ENCODE results near the gene OVCH2.

Gene OVCH2

GRCh38 chr11:7691759-7692350 is 14.4 kb downstream of the OVCH2 start:
- H3K79me2 ChIP-seq (ENCODE audit: control insufficient read depth, low read length) = no peaks in the 10 kb centered on the region
- H3K4me2 ChIP-seq (ENCODE audit: low read length) = peak overlapping the region; percentile 32
- peaks cover 12% of the 10 kb centered on the region for H3K27me3 ChIP-seq (ENCODE audit: control insufficient read depth, low read length)
- H3K4me1 ChIP-seq (ENCODE audit: control insufficient read depth, low read length) = peaks cover 17% of the 10 kb centered on the region
- H3K36me3 ChIP-seq (ENCODE audit: control insufficient read depth, low read length) = no peaks in the 10 kb centered on the region
- H3K27ac ChIP-seq (ENCODE audit: low read depth, low read length) = no peak overlapping the region
- no peak for TF ChIP-seq CTCF (IDR thresholded peaks at IDR 0.05; ENCODE audit: low read depth, low read length, poor library complexity, severe bottlenecking)
- no peak for TF ChIP-seq EZH2phosphoT487 (IDR thresholded peaks at IDR 0.05; ENCODE audit: borderline replicate concordance, low read length)
- no peaks in the 10 kb centered on the region for H3K9me3 ChIP-seq (ENCODE audit: control insufficient read depth, insufficient read depth, low read length)
- H3F3A ChIP-seq (ENCODE audit: control insufficient read depth, insufficient read depth) = no peaks in the 10 kb centered on the region
- H3K4me3 ChIP-seq (ENCODE audit: low read length) = 0 out of 2 replicates have a peak overlapping the region, but pooled peaks have one; percentile 25
- no peaks in the 10 kb centered on the region for H4K20me1 ChIP-seq (ENCODE audit: control insufficient read depth, insufficient read depth, low read depth, low read length)
- H3K9me2 ChIP-seq (replicated peaks; ENCODE audit: control insufficient read depth, low read length) = no peaks in the 10 kb centered on the region

GRCh38 chr11:7690648-7691047 is 15.6 kb downstream of the OVCH2 start:
- H3K27ac ChIP-seq (ENCODE audit: low read depth, low read length) = no peak overlapping the region
- no peaks in the 10 kb centered on the region for H3K9me2 ChIP-seq (replicated peaks; ENCODE audit: control insufficient read depth, low read length)
- H3K27me3 ChIP-seq (ENCODE audit: control insufficient read depth, low read length) = peaks cover 16% of the 10 kb centered on the region
- no peak overlapping the region for H3K4me2 ChIP-seq (ENCODE audit: low read length)
- no peaks in the 10 kb centered on the region for H3F3A ChIP-seq (ENCODE audit: control insufficient read depth, insufficient read depth)
- no peaks in the 10 kb centered on the region for H3K79me2 ChIP-seq (ENCODE audit: control insufficient read depth, low read length)
- TF ChIP-seq CTCF (IDR thresholded peaks at IDR 0.05; ENCODE audit: low read depth, low read length, poor library complexity, severe bottlenecking) (no peak), EZH2phosphoT487 (IDR thresholded peaks at IDR 0.05; ENCODE audit: borderline replicate concordance, low read length) (no peak)
- no peaks in the 10 kb centered on the region for H4K20me1 ChIP-seq (ENCODE audit: control insufficient read depth, insufficient read depth, low read depth, low read length)
- H3K36me3 ChIP-seq (ENCODE audit: control insufficient read depth, low read length) = no peaks in the 10 kb centered on the region
- H3K4me3 ChIP-seq (ENCODE audit: low read length) = no peak overlapping the region
- no peaks in the 10 kb centered on the region for H3K9me3 ChIP-seq (ENCODE audit: control insufficient read depth, insufficient read depth, low read length)
- H3K4me1 ChIP-seq (ENCODE audit: control insufficient read depth, low read length) = peaks cover 17% of the 10 kb centered on the region

GRCh38 chr11:7689239-7689638 is 17.0 kb downstream of the OVCH2 start:
- peaks cover 17% of the 10 kb centered on the region for H3K4me1 ChIP-seq (ENCODE audit: control insufficient read depth, low read length)
- H3K4me2 ChIP-seq (ENCODE audit: low read length) = no peak overlapping the region
- H3K79me2 ChIP-seq (ENCODE audit: control insufficient read depth, low read length) = no peaks in the 10 kb centered on the region
- no peak overlapping the region for H3K27ac ChIP-seq (ENCODE audit: low read depth, low read length)
- H3K9me3 ChIP-seq (ENCODE audit: control insufficient read depth, insufficient read depth, low read length) = no peaks in the 10 kb centered on the region
- no peak overlapping the region for H3K4me3 ChIP-seq (ENCODE audit: low read length)
- peaks cover 21% of the 10 kb centered on the region for H3K27me3 ChIP-seq (ENCODE audit: control insufficient read depth, low read length)
- no peaks in the 10 kb centered on the region for H3K9me2 ChIP-seq (replicated peaks; ENCODE audit: control insufficient read depth, low read length)
- no peaks in the 10 kb centered on the region for H3F3A ChIP-seq (ENCODE audit: control insufficient read depth, insufficient read depth)
- no peak for TF ChIP-seq EZH2phosphoT487 (IDR thresholded peaks at IDR 0.05; ENCODE audit: borderline replicate concordance, low read length)
- TF ChIP-seq CTCF (IDR thresholded peaks at IDR 0.05; ENCODE audit: low read depth, low read length, poor library complexity, severe bottlenecking) = no peak
- H4K20me1 ChIP-seq (ENCODE audit: control insufficient read depth, insufficient read depth, low read depth, low read length) = no peaks in the 10 kb centered on the region
- H3K36me3 ChIP-seq (ENCODE audit: control insufficient read depth, low read length) = no peaks in the 10 kb centered on the region
